NCI-H345 treated with DMSO at 0.1 percent for 48 hours (cell line): Measurements from ENCODE around the gene RPRD1A.
"Not testable (repeated sequence)": the region's sequence is repeated elsewhere in the genome, so short reads cannot be mapped to it uniquely, and the experiment has no call there.

Experiments
- DNase-seq: peaks from one replicate; lab custom pipeline; 2025; ENCODE audit not compliant: unreplicated experiment; lab: John Stamatoyannopoulos, UW

Gene RPRD1A

GRCh38 chr18:36067055-36067957 is at the start of gene RPRD1A:
TSS of gene RPRD1A (minus strand) at chr18:36067559. CDS start at chr18:36067404, 155 bp downstream.
- DNase-seq = peak; percentile 86

GRCh38 chr18:36116771-36117170 is 49.4 kb upstream of the RPRD1A start:
- not testable (repeated sequence) for DNase-seq

GRCh38 chr18:36114738-36115137 is 47.4 kb upstream of the RPRD1A start:
- DNase-seq = no peak

GRCh38 chr18:36114251-36114650 is 46.9 kb upstream of the RPRD1A start:
- no peak for DNase-seq

GRCh38 chr18:36112302-36112701 is 44.9 kb upstream of the RPRD1A start:
- no peak for DNase-seq

- no peak for DNase-seq
Measured at GRCh38 chr18:36109737-36110136, 42.4 kb upstream of the RPRD1A start.

- DNase-seq = no peak
Measured at GRCh38 chr18:36108601-36109000, 41.2 kb upstream of the RPRD1A start.

- no peak for DNase-seq
Measured at GRCh38 chr18:36108196-36108595, 40.8 kb upstream of the RPRD1A start.

GRCh38 chr18:36107477-36107876 is 40.1 kb upstream of the RPRD1A start:
- DNase-seq = no peak

- no peak for DNase-seq
Measured at GRCh38 chr18:36104749-36105148, 37.4 kb upstream of the RPRD1A start.

- DNase-seq = no peak
Measured at GRCh38 chr18:36101943-36102342, 34.6 kb upstream of the RPRD1A start.

GRCh38 chr18:36099311-36099710 is 32.0 kb upstream of the RPRD1A start:
- no peak for DNase-seq

- DNase-seq = no peak
Measured at GRCh38 chr18:36096955-36097354, 29.6 kb upstream of the RPRD1A start.

- peak; percentile 62 for DNase-seq
Measured at GRCh38 chr18:36095936-36096519, 28.7 kb upstream of the RPRD1A start.

GRCh38 chr18:36094431-36094830 is 27.1 kb upstream of the RPRD1A start:
- no peak for DNase-seq

GRCh38 chr18:36092116-36092515 is 24.8 kb upstream of the RPRD1A start:
- not testable (repeated sequence) for DNase-seq

- DNase-seq = no peak
Measured at GRCh38 chr18:36089001-36089400, 21.6 kb upstream of the RPRD1A start.

GRCh38 chr18:36088256-36088655 is 20.9 kb upstream of the RPRD1A start:
- no peak for DNase-seq

- no peak for DNase-seq
Measured at GRCh38 chr18:36086186-36086585, 18.8 kb upstream of the RPRD1A start.

- DNase-seq = no peak
Measured at GRCh38 chr18:36085195-36085594, 17.8 kb upstream of the RPRD1A start.

GRCh38 chr18:36083729-36084128 is 16.4 kb upstream of the RPRD1A start:
- DNase-seq = no peak

GRCh38 chr18:36081118-36081517 is 13.8 kb upstream of the RPRD1A start:
- not testable (repeated sequence) for DNase-seq
